Ovary (tissue), 3 donors: ENCODE measurements around the gene LMOD1.

ENCODE experiments used
- EP300 ChIP-seq: sonication (generic); formaldehyde crosslinking; IDR thresholded peaks from one replicate; pipeline ENCODE4 v1.6.1; 2017; ENCODE audit warnings: antibody characterized with exemption
- POLR2A ChIP-seq: fragments of 450-650 bp; IDR thresholded peaks from one replicate; pipeline ENCODE4 v1.6.1; 2017; ENCODE audit warnings: antibody characterized with exemption, mild to moderate bottlenecking, moderate library complexity
- TF ChIP-seq, protein P1 (sequence below), 3 donors: fragments of 450-650 bp in 2 of 3; fragments of 200-600 bp in 1 of 3; IDR thresholded peaks; one replicate each; pipeline versions ENCODE4 v1.5.1 to v1.8.0; 2016 to 2022; ENCODE audit warnings: antibody characterized with exemption in 3 of 3, mild to moderate bottlenecking in 1 of 3
- donor health status: DM: no; HTN: no; CAD: no.

DNA sequence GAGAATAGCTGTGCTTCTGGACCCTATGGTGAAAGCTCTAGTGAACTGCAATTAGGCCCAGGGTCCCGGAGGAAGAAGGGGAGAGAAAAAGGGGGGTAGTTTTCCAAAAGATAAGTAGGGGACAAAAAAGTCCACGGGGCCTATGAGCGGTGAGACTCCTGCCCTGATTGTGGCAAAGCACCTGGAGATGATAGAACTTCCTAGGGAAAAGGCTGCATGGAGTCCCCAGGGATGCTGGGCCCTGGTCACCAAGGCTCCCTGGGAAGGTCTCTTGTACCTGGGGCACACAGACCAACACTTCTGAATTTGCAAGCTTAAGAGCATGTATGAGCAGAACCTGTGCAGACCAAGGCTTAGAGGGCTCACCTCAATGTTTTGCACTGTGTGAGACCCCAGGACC, 63.1 kb downstream of the LMOD1 start:
- TF ChIP-seq POLR2A (no peak), EP300 (no peak)
- TF ChIP-seq, protein P1, sequence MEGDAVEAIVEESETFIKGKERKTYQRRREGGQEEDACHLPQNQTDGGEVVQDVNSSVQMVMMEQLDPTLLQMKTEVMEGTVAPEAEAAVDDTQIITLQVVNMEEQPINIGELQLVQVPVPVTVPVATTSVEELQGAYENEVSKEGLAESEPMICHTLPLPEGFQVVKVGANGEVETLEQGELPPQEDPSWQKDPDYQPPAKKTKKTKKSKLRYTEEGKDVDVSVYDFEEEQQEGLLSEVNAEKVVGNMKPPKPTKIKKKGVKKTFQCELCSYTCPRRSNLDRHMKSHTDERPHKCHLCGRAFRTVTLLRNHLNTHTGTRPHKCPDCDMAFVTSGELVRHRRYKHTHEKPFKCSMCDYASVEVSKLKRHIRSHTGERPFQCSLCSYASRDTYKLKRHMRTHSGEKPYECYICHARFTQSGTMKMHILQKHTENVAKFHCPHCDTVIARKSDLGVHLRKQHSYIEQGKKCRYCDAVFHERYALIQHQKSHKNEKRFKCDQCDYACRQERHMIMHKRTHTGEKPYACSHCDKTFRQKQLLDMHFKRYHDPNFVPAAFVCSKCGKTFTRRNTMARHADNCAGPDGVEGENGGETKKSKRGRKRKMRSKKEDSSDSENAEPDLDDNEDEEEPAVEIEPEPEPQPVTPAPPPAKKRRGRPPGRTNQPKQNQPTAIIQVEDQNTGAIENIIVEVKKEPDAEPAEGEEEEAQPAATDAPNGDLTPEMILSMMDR (IDR thresholded peaks at IDR 0.05): no peak
